HG03135 (cell line): Measurements from ENCODE around the gene ANKRD12.
"Not testable (repeated sequence)": the region's sequence is repeated elsewhere in the genome, so short reads cannot be mapped to it uniquely, and the experiment has no call there.

Source experiments
- ATAC-seq: cut with Tn5 transposase; IDR thresholded peaks from one replicate; pipeline ENCODE4 v1.9.1; 2021; ENCODE audit warnings: mild to moderate bottlenecking, moderate library complexity; ENCODE audit not compliant: unreplicated experiment

Gene ANKRD12

DNA sequence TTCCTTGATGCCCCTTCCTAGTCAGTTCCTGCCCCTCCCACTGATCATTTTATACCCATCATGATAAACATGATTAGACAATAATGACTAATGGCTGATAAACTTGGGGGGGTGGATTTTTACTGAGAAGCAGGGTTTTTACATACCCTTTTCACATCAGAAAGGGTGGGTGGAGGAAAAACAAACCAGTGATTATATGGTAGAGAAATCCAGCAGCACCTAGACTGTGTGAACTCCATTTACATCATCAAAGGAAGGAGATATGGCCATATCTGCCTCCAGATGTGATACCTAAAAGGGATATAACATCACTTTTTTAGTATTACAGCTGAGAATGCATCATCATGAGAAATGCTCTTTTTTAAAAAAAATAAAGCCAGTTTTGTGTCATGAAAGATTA is 89.9 kb downstream of the ANKRD12 start:
- ATAC-seq: no peak

DNA sequence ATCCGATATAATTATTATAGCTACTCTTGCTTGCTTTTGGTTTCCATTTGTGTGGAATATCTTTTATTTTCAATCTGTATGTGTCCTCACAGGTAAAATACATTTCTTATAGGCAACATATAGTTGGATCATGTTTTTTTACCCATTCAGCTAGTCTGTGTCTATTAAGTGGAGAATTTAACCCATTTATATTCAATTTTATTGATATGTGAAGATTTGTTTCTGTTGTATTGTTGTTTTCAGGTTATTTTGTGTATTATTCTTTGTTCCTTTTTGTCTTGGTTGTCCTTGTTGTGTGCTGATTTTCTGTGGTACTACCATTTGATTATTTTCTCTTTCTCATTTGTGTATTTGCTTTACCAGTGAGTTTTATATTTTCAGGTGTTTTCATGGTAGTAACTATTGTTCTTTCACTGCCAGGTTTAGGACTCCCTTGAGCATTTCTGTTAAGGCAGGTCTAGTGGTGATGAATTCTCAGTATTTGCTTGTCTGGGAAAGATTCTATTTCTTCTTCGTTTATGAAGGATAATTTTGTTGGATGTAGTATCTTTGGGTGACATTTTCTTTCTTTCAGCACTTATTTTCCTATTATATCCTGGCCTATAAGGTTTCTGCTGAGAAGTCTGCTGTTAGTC is 95.4 kb downstream of the ANKRD12 start:
- no peak for ATAC-seq

DNA sequence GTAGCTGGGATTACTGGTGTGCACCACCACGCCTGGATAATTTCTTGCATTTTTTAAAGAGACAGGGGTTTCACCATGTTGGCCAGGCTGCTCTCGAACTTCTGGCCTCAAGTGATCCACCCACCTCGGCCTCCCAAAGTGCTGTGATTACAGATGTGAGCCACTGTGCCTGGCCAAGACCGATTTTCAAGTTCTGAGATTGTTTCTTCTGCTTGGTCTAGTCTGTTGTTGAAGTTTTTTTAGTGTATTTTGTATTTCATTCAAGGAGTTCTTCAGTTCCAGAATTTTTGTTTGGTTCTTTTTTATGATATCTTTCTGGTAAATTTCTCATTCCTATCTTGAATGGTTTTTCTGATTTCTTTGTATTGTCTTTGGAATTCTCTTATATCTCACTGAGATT is 96.4 kb downstream of the ANKRD12 start:
- no peak for ATAC-seq

DNA sequence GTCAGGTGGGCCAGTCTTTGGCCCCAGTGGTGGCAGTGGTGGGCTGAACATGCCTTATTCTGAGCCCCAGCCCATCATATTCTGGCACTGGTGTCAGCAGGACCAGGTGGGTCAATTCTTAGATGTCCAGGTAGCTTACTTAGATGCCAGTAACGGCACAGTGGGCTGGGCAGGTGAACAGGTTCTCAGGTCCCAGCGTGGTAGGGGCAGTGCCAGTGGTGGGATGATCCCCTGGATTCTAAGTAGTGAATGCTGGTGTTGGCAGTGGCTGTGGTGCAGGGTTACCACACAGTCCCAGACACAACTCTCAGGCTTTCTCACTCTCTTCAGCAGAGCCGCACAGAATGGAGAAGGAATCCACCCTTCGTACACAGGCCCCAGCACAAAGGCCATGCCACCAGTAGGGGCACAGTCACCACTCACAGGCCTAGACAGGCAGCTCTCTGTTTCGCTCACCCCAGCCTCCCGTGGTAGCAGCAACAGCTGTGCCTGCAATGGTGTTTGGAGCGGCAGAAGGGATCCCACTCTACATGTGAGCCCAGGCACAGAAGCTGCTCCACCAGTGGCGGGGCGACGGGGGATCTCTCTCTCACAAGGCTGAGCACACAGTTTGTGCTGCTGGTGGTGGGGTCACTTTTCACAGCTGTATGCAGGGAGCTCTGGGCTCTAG is 97.3 kb downstream of the ANKRD12 start:
- ATAC-seq: no peak

DNA sequence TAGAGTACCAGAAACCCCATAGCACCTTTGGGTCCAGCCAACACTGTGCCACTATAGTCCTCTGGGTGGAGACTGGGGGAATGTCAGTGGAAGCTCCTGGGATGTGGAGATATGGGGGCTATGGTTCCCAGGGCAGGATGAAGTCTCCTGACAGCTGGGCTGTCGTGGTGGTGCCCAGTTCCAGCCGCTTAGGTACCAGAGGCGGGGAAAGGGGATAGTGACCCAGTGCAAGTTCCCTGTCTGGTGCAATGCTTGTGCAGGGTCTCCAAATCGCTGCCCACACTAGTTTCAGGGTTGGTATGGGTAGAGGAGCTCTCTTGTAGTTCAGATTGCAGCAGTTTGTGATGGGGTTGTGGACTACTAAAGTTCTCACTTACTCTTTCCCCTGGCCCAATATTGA is 97.9 kb downstream of the ANKRD12 start:
- ATAC-seq: no peak

DNA sequence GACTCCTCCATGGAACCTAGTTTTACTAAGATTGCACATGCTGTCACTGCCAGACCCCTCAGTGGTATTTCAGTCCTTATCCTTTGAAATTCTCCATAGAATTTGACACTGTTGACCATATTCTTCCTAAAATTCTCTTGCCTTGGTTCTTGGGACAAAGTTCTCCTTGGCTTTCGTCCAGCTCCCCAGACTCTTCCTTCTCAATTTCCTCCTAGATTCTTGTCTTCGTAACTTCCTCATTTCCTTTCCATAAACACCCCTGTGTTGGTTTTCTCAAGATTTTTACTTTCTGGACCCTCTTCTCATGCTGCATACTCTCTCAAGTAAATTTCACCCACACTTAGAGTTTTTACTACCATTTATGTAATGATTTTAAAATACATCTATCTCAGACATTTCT is 101.4 kb downstream of the ANKRD12 start:
- no peak for ATAC-seq

DNA sequence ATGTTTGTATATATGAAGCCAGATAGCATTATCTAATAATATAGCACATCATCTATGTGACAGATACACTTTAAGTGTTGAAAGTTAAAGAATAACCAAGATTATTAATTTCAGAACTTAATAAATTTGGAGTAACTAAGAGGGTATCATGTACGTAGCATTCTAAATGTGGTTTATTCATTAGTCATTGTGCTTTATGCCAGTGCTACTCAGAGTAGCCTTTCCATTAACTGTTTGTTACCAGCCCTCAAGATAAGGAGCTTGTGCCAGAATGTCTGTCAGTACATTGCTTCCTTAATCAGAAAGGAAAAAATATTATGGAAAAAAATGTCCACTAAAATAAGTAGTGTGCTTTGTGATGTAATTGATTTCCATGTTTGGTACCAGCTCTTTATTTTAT is 103.1 kb downstream of the ANKRD12 start:
- ATAC-seq: no peak

DNA sequence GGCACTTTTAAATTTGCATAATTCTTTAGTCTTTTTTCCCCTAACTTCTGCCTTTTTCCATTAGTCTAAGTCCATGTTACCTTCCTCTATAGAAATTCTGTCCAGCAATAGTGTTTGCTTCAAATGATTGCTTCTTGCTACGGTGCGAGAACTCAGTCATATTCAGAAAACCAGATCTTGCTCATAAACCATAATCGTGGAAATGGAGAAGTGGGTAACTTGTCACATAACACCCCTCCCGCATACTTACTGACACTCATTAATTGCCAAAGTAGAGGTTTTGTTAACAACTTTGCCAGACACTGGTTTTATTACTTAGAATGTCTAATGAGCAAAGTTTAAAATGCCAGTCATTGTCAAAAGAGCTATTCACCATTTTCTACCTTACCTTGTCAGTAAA is 103.7 kb downstream of the ANKRD12 start:
- no peak for ATAC-seq

DNA sequence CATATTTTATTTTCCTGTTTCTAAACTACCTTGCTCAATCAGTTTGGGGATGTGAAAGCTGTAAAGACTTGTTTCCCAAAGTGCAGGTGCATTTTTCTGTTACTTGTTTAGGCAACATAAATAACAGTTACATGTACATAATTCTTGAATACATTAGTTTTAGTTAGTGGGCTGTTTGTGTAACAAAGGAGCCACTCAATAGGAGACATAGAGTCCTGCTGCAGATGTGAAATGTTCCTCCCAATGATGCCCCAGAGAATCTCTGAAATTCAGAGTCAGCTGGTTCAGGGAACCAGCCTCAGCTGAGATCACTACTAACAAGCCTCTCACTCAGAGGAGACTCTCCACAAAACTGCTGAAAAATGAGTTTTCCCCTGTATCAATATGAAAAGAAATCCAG is 106.4 kb downstream of the ANKRD12 start:
- no peak for ATAC-seq

DNA sequence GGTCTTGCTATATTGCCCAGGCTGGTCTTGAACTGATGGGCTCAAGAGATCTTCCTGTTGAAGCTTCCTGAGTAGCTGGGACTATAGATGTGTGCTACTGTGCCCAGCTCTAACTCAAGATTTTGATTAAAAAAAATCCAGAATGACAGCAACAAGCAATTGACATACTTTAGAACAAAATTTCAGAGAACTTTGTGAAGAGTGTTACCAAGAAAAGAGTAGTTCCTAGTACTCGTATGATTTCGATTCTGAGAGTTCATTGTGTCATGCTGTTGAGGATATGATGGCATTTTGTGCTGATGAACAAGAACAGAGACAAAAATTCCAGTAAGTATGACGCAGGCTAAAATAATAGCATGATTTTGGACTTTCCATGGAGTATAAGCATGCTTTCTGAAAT is 107.8 kb downstream of the ANKRD12 start:
- ATAC-seq: no peak

DNA sequence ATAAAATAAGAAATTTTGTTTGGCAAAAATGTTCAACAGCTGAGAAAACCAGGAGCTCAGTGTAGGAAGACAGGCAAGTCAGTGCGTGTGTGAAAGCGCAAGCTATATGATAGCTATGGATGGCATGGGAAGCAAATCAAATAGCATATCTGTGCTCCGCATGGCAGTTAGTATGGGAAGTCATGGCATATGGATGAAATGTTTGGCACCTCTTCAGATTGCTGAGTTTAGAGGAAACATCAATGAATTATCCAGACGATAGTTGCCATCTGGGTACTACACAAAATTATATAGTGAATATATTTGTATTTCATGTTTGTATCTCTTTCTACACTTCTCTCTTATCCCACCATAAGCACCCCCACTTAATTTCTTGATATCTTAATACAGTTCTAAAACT is 112.1 kb downstream of the ANKRD12 start:
- ATAC-seq: no peak

DNA sequence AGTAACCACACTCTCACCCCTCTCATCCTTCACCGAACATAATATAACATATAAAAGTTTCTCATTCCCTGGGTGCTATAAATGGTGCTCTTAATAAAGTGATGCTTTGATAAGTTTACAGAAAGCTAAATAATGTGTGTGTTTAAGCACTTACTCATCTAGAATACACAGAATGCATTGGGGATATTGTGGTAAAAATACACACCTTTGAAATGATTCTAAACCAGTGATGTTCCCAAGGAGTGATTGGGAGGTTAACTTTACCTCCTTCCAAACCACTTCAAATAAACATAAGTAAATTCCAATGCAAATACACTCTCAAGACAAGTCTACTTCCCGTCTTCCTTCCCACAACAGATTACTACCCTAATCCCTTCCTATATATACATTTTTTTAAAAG is 112.7 kb downstream of the ANKRD12 start:
- ATAC-seq: no peak

DNA sequence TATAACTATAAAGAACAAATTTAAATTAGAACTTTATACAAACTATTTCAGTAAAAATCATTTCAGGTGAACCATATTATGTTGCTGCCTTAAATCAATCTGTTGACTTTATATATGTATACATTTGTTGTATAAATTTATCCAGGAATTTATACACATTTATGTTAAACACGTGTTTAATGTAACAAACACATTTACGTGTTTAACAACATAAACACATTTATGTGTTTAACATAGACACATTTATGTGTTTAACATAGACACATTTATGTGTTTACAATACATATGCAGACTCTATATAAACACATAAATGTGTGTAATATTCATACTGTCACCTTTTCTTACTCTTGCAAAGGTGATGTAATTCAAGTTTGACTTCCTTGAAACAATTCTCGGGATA is 122.6 kb downstream of the ANKRD12 start:
- no peak for ATAC-seq

DNA sequence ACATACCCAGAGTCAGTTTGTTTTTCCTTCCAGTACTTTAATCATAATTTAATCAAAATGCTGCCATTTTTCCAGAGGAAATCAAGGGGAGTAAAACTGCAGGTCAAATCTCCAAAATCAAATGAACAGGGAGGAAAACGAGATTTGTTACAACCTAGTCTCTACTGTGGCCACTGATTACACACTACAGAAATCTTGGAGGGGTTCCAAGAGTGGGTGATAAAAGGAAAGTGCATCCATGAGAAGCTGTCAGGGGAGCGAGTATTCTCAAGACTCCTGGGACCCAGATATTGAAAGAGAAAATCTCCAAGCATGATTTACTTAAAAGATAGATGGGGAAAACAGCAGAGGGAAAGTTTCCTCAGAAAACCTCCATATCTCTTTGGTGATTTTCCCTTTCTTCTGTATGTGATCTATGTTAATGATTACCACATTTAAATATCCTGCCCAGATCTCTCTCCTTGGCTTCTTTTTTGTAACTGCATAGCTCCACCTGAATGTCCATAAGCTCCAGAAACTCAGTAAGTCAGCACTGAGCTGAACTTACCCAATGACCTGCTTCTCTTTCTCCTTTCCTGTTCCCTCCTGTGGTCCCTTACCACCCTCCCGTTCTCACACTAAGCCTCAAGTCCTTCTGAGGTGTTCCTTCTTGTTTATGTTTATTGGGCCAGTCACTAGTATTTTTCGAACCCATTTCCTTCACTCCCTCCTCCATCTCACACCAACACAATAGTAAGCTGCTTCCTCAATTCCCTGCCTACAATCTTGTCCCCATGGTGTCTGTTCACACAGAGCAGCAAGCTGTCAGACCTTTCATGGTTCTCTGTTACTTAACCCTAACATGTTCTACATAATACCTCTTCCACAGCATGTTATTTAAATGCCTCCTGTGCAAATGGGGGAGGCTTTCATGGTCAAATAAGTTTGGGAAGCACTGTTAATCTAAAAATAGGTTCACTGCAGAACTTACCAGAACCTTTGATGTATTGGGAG is 124.1 kb downstream of the ANKRD12 start:
- ATAC-seq: no peak

DNA sequence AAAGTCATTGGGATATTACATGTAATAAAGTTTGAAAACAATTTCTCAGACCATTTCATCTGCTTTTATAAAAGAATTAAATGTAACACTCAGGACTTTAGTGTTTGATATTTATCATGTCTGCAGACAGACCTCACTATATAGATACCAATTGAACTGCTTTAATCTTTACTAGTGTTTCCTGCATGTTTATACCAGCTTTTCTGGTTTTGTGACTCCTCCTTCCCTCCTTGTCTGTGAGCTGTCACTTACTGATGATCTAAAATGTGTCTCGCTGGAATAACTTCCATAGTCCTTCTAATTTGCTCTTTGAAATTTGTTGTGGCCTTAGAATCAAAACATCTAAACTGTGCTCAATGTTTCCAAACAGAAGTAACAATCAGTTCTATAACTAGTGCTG is 126.7 kb downstream of the ANKRD12 start:
- ATAC-seq: no peak

DNA sequence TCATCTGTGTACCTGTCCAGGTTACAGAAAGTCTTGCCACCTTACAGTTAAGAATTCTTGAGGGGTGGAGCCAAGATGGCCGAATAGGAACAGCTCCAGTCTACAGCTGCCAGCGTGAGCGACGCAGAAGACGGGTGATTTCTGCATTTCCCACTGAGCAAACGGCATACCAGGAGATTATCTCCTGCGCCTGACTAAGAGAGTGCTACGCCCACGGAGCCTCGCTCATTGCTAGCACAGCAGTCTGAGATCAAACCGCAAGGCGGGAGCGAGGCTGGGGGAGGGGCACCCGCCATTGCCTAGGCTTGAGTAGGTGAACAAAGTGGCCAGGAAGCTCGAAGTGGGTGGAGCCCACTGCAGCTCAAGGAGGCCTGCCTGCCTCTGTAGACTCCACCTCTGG is 128.2 kb downstream of the ANKRD12 start:
- not testable (repeated sequence) for ATAC-seq

DNA sequence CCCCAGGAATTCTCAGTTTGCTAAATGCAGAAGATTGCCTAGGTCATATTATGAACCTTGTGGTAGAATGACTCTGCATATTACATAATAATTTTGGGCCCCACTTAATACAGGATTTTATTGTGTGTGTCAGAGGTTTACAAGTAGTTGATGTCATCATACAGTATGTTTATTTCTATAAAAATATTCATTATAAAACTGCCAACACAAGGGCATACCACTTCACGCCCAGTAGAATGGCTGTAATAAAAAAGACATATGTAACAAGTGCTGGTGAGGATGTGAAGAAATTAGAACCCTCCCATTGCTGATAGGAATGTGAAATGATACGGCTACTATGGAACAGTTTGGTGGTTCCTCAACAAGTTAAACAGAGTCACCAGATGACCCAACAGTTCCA is 136.6 kb downstream of the ANKRD12 start:
- no peak for ATAC-seq

DNA sequence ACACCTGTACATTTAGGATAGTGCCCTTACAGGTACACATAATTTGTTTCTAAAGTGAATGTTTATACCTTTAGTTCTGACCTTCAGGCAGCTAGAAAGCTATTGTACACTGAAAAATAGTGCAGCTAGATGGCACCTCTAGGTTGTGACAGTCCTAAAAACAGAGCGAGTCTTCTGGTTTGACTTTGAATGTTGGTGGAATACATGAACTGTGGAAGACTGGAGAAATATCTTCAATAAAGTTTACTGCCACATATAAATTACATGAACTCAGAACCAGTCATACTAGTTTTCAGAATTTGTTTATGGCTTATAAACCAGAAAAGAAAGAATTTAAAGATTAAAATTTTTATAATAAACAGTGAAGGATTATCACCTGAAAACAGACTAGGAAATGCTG is 139.3 kb downstream of the ANKRD12 start:
- no peak for ATAC-seq

DNA sequence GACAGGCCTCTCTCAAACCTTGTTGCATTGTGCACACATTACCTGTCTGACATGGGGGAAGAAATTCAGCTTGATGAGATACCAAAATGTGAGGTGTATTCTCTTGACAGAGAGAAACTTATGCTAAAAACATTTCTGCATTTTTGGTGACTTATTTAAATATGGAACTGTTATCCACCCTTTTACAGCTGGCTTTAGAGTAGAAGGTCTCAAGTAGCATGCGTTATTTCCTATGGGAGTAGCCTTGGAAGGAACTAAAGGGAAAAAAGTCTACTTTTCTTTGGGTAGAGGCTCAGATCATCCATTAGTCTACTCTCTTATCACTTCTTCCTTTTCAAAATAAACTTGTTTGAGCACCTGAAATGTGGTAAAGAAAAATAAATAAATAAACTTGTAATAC is 141.4 kb downstream of the ANKRD12 start:
- ATAC-seq: no peak

DNA sequence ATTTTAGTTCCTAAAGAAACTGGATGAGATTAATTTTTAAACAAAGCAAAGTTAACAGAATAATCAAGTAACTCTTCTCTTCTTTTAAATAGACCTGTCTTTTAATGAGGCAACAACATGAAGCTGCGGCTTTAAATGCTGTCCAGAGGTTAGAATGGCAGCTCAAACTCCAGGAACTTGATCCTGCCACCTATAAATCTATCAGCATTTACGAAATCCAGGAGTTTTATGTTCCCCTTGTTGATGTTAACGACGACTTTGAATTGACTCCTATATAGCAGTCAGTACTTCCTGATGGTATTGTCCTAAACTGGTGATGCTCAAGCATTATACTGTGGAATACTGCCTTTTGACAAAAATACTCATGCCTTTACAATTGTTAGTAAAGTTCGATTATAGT is 144.3 kb downstream of the ANKRD12 start:
- ATAC-seq: no peak

DNA sequence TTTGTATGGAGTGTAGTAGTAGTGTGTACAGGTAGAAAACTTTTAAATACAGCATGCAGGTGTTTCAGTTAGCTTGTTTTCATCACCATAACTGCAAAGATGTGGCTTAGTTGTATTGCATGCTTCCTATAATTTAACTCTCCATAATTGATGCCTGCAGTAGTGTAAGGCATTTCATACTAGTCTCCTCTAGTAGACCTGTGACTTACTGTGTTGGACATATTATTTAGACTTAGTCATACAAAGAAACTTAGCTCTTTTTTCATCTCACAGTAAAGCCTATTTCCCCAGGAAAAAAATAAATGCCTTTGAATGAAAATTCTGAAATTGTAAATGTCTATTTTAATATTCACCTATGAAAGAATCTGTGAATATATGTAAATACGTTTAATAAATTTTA is 145.2 kb downstream of the ANKRD12 start:
- ATAC-seq: no peak

DNA sequence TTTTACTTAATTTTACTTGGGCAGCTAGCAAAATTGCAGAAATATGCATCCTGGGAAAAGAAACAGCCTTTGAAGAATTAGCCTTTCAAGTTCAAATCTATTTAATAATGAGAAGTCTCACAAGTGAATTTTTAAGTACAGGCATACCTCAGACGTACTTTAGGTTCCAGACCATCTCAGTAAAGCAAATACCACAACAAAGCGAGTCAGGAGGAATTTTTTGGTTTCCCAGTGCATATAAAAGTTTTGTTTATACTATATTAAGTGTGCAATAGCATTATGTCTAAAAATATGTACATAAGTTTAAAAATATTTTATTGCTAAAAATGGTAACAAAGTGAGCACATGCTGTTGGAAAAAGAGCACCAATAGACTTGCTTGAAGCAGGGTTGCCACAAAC is 147.2 kb downstream of the ANKRD12 start:
- ATAC-seq: no peak
